Measurements from ENCODE around the gene USP5. TPM values are rescaled to one million over a fixed set of nuclear protein-coding genes. Genes with fewer than 3 reads are reported as not detected.

The USP5 gene
- total and polyA plus RNA-seq, 2 of the 8 experiments (the other 6 are each of a cell fraction or from before 2014, with no cell fraction given), result 66.5 to 148 TPM

- no peak for TF ChIP-seq ASH2L (IDR thresholded peaks at IDR 0.05; ENCODE audit: low read length)
- TF ChIP-seq GTF2F1 (IDR thresholded peaks at IDR 0.05; ENCODE audit: borderline replicate concordance, low read depth, low read length), result no peak
Observed at GRCh38 chr12:6842075-6842474, 9.9 kb upstream of the USP5 start (continued).

All from H1 (cell line).